ENCODE measurements around the gene SHISA7.

The SHISA7 gene

DNA sequence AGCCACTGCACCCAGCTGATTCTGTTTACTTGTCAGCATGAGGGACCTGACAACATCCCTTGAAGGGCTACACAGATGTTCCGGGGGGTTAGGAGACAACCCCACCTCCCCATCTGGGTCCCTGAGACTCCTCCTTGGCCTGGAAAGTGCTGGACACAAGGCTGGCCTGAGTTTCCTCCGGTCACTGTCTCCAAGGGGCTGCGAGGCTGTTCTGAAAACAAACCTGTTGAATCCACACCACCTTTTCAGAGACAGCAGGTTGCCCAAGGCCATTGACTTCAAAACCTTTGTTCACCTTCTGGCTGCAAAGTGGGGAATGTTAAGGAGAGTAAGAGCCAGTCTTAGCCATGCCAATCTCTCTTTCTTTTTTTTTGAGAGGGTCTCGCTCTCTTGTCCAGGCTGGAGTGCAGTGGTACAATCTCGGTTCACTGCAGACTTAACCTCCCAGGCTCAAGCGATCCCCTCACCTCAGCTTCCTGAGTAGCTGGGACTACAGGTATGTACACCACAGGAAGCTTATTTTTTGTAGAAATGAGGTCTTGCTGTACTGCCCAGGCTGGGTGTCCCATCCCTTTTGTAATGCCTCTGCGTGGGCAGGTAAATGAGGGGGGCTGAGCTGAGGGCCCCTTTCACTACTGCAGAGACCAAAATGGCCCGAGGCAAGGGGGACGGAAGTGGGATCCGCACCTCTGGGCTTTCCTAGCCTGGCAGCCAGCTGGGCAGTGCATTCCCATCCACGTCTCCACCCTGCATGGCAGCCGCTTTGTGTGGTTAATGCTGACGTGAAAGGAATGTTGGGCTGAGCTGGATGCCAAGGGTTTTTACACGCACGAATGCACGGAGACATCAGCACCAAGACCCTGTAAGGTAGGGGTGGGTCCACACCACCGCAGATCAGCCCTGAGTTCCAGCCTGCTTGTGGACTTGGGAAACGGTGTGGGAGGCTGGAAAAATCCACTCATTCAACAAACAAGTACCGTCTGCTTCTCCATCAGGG, 31.5 kb upstream of the SHISA7 start:
- H3K27ac ChIP-seq (replicated peaks) = no peak overlapping the region
- TF ChIP-seq SPI1 (IDR thresholded peaks at IDR 0.05; ENCODE audit: borderline replicate concordance, low read depth) (no peak), POLR2AphosphoS5 (IDR thresholded peaks at IDR 0.05; ENCODE audit: low read depth) (no peak)
- TF ChIP-seq, protein P1, sequence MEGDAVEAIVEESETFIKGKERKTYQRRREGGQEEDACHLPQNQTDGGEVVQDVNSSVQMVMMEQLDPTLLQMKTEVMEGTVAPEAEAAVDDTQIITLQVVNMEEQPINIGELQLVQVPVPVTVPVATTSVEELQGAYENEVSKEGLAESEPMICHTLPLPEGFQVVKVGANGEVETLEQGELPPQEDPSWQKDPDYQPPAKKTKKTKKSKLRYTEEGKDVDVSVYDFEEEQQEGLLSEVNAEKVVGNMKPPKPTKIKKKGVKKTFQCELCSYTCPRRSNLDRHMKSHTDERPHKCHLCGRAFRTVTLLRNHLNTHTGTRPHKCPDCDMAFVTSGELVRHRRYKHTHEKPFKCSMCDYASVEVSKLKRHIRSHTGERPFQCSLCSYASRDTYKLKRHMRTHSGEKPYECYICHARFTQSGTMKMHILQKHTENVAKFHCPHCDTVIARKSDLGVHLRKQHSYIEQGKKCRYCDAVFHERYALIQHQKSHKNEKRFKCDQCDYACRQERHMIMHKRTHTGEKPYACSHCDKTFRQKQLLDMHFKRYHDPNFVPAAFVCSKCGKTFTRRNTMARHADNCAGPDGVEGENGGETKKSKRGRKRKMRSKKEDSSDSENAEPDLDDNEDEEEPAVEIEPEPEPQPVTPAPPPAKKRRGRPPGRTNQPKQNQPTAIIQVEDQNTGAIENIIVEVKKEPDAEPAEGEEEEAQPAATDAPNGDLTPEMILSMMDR (IDR thresholded peaks at IDR 0.05; ENCODE audit: insufficient read depth, low read length) = no peak
- H3K4me3 ChIP-seq (replicated peaks; ENCODE audit: insufficient read depth, low read length) = no peak overlapping the region
- H3K27me3 ChIP-seq (ENCODE audit: insufficient read depth, poor library complexity, severe bottlenecking) = no peaks in the 10 kb centered on the region
- DNase-seq (ENCODE audit: low read depth in 1 of 2, low spot score in 1 of 2) = no peak

GRCh38 chr19:55473225-55474012, 30.3 kb upstream of the SHISA7 start:
- H3K4me3 ChIP-seq (replicated peaks; ENCODE audit: insufficient read depth, low read length) = no peak overlapping the region
- no peaks in the 10 kb centered on the region for H3K27me3 ChIP-seq (ENCODE audit: insufficient read depth, poor library complexity, severe bottlenecking)
- DNase-seq (ENCODE audit: low read depth in 1 of 2, low spot score in 1 of 2) = no peak
- H3K27ac ChIP-seq (replicated peaks) = no peak overlapping the region
- TF ChIP-seq REST (IDR thresholded peaks at IDR 0.05; ENCODE audit: insufficient replicate concordance, low read depth) (no peak), SPI1 (IDR thresholded peaks at IDR 0.05; ENCODE audit: borderline replicate concordance, low read depth) (no peak)

DNA sequence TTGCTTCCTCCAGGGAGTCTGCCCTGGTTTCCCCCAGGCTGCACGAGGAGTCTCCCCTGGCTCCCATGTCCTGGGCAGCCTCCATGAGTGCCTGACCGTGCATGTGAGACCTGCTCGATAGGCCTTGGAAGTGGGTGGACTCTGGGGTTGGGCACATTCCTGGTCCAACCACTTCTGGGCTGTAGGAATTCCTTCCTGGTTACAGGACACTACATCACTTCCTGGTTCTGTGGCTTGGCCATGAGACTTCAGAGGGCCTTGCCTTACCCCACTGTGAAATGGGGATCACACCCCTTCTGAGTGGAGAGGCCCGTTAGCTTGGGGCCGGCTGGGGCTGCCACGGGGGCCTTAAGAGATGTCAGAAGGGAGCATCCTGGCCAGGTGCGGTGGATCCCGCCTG, 29.4 kb upstream of the SHISA7 start:
- Histone ChIP-seq H3K27ac (replicated peaks) (no peak overlapping the region), H3K27me3 (ENCODE audit: insufficient read depth, poor library complexity, severe bottlenecking) (no peaks in the 10 kb centered on the region), H3K4me3 (replicated peaks; ENCODE audit: insufficient read depth, low read length) (no peak overlapping the region)
- TF ChIP-seq GABPA (IDR thresholded peaks at IDR 0.05; ENCODE audit: low read depth) (no peak), SPI1 (IDR thresholded peaks at IDR 0.05; ENCODE audit: borderline replicate concordance, low read depth) (no peak), REST (IDR thresholded peaks at IDR 0.05; ENCODE audit: insufficient replicate concordance, low read depth) (no peak)
- TF ChIP-seq, protein P1 (IDR thresholded peaks at IDR 0.05; ENCODE audit: insufficient read depth, low read length) = no peak
- no peak for DNase-seq (ENCODE audit: low read depth in 1 of 2, low spot score in 1 of 2)

- TF ChIP-seq POLR2AphosphoS5 (IDR thresholded peaks at IDR 0.05; ENCODE audit: low read depth) (no peak), GABPA (IDR thresholded peaks at IDR 0.05; ENCODE audit: low read depth) (no peak), REST (IDR thresholded peaks at IDR 0.05; ENCODE audit: insufficient replicate concordance, low read depth) (no peak)
- TF ChIP-seq, protein P1 (IDR thresholded peaks at IDR 0.05; ENCODE audit: insufficient read depth, low read length) = no peak
- Histone ChIP-seq H3K4me3 (replicated peaks; ENCODE audit: insufficient read depth, low read length) (no peak overlapping the region), H3K27ac (replicated peaks) (no peak overlapping the region), H3K27me3 (ENCODE audit: insufficient read depth, poor library complexity, severe bottlenecking) (no peaks in the 10 kb centered on the region)
- DNase-seq (ENCODE audit: low read depth in 1 of 2, low spot score in 1 of 2) = no peak
Observed at GRCh38 chr19:55471266-55471665, 28.2 kb upstream of the SHISA7 start.
